HG02588 (cell line): ENCODE measurements around the gene ST8SIA6.
"Not testable (repeated sequence)": the region's sequence is repeated elsewhere in the genome, so short reads cannot be mapped to it uniquely, and the experiment has no call there.

Experiments
- ATAC-seq: cut with Tn5 transposase; IDR thresholded peaks from one replicate; pipeline ENCODE4 v1.9.1; 2021; ENCODE audit warnings: mild to moderate bottlenecking, moderate library complexity; ENCODE audit not compliant: unreplicated experiment

Gene ST8SIA6

DNA sequence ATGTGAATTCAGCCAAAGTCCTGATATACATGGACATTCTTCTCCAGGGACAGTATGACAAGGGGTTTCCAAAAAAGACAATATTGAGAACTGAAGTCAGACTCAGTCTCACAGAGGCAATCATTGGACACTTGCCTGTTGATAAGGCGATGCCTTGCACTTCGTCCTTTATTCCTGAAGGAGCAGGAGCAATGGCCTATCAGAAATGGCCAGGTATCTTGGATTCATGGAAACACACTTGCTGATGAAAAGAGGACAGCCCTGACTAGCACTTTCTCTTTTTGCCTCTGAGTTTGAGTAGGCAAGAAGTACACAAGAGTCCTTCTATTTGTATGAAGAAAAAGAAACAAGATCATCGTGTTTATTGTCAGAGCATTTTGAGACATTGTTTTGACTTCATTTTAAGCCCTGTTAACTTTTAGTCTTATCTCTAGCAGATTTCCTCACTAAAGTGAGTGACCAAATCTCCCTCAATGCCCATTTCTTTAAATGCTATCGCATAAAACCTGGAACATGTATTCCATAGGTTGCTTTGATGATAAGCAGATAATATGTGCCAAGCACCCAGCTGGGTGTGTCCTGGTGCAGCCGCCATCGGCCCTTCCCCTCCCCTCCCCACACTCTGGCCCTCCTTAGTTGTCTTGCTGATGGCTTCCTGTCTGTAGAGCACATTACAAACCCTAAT lies 26.6 kb downstream of the ST8SIA6 start:
- ATAC-seq: no peak

DNA sequence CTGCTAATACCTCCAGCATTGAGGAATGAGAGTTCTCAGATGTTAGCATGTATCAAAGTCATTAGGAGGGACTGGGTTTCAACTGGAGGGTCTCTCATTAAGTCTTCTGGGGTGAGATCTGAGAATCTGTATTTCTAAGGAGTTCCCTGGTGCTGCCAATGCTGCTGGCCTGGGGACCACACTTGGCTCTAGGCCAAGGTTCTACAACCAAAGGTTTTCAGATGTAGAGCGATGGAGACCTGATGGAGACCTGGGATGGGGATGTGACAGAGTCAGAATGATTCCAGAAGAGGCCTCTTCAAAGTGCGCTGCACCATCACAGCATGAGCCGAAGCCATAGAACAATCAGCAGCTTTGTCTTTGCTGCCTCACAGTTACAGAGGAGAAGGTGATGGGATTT lies 27.2 kb downstream of the ST8SIA6 start:
- no peak for ATAC-seq

DNA sequence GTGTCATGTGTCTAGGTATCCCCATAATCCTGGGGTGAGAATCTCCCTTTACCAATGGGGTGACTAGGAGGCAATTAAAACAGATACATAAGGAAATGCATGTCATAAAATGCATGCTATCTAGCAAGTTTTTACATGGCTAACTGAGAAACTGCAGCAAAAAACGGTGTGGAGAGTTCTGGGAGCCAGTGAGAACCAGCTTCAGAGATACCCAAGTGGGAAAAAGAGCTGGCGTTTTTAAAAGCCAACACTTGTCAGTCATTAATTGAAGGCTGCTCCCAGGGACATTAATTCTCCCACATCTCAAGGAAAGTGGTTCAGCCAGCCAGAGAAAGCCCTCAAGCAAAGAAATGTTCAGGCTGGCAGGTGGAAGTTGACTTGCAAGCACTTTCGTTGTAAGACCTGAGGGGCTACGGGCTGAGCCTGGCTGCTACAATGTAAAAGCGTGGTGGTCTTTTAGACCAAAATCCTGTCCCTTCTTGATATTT lies 28.1 kb downstream of the ST8SIA6 start:
- no peak for ATAC-seq

DNA sequence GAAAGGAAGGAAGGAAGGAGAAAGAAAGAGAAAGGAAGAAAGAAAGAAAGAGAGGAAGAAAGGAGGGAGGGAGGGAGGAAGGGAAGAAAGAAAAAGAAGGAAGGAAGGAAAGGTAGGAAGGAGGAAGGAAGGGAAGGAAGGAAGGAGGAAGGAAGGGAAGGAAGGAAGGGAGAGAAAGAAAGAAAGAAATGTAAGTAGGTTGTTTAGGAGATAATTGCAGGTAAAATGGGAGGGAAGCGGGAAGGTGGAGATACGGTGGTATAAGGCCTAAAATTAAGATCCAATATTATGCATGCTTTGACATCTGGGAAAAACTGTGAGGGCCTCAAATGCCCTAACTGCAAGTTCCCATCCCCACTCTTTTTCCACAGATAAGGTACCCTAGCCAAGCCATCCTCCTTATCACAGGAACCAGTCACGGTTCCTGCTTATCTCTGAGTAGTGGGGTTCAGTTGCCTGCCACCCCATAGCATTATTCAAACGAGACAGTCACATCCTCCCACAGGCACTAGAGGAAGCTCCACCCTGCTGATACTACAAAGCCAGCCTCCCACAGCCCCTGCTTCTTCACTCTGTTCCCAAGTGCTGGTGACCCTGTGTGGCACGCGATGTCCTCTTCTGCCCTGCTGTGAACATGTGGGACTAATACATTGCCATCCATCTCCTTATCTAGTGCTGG lies 28.7 kb downstream of the ST8SIA6 start:
- no peak for ATAC-seq

DNA sequence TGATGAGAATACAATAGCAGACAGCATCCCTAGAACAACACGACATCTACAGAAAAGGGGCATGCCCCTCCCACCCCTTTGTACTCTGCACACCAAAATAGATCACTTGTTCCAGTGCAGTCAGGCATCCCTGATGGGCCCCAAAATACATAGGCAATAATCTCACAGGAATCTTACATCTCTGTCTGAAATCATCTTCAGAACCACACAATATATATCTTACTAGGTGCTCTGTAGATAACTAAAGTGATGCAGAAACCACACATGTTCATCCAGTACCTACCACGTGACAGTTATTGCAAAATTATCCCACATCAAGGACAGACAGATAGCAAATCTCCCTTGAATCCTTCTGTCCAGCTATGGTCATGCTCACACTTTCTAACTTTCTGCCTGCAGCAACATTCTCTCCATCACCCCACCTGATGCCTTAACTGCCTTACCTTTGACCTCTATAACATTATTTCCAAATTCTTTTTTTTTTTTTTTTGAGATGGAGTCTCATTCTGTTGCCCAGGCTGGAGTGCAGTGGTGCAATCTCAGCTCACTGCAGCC lies 30.7 kb downstream of the ST8SIA6 start:
- no peak for ATAC-seq

DNA sequence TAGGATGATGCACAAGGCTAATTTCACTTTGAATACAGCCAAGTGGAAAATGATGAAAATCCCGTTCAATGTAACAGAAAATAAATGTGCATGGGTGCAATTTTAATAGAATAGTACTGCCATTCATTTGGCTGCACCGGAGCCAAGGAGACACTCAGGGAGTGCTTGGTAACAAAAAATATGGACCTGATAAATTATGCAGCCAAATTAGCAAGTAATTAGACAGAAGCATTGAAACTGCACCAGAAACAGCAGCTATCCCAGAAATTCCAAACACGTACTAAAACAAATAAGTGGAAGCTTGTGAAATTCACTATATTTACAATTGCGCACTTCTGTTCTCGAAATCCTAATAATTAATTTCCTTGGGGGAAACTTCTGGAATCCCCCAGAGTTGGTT lies 31.5 kb downstream of the ST8SIA6 start:
- no peak for ATAC-seq

DNA sequence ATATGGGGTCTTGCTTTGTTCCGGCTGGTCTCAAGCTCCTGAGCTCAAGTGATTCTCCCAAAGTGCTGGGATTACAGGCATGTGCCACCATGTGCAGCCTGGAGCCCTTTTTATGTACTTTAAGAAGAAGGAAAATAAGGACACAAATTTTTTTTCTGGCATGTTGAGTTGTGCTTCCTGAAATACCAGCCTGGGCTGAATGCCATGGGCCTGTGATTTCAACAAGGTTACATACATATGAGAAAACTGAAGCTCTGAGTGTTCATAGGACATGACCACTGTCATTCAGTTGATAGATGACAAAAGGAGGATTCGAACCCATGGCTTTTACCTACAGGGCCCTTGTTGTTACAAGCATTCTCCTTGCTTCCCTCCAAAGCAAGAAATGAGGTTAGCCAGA lies 36.1 kb downstream of the ST8SIA6 start:
- ATAC-seq: no peak

DNA sequence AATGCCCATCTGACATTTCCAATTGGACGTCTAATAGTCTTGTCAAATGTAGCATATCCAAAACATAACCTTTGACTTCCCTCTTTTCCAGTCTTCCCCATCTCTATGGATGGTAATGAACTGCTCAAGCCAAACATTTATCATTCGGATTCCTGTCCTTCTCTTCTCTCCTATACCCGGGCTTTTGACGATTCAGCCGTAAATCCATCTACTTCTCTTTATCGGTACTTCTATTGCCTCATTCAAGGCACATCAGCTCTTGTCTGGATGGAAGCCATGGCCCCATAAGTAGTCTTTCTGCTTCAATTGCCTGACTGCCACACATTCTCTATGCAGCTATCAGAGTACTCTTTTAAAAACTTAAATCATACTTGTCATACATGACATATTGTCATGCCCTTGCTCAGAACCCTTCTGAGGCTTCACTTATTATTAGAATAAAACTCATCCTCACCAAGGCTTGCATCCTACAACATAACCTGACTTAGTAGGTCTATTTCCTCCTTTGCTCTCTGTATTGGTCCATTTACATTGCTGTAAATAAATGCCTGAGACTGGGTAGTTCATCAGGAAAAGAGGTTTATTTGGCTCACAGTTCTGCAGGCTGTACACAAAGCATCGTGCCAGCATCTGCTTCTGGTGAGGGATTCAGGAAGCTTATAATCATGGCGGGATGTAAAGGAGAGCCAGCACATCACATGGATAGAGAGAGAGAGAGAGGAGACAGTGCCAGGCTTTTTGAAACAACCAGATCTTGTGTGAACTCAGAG lies 37.8 kb downstream of the ST8SIA6 start:
- no peak for ATAC-seq

DNA sequence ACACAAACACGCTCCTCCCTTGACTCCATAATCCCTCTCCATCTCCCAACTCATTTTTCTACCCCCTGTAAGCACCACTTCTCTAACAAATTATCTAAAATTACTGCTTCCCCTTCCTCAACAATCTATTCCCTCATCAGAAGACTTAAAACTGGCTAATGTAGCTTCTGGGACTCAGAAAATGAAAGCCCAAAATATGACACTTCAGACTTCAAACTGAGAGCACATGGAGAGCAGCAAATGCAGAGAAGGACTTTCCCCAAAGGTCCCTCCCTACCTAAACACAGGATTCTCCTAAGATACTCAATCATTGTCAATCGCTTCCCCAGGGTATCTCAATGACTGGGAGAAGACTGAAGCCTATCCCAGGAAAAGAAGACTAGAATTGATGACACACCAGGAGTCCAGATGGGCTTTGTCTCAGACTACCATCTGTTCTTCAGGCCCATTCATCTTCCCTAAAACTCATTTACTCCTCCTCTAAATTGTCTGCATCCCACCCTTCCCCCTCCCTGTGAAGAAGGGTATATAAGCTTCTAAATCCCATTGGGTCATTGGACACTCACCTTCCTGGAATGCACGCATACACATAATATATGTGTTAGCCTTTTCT lies 39.2 kb downstream of the ST8SIA6 start:
- no peak for ATAC-seq

DNA sequence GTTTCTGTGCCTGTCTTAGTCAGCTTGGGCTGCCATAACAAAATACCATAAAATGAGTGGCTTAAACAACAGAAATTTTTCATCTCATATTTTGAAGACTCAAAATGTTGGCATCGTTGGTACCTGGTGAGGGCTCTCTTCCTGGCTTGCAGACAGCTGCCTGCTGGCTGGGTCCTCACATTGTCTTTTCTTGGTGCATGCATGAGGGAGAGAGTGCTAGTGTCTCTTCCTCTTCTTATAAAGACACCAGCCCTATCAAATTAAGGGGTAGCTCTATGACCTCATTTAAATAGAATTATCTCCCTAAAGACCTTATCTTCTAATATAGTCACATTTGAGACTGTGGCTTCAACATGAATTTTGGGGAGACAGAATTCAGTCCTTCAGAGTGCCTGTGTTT lies 39.9 kb downstream of the ST8SIA6 start:
- no peak for ATAC-seq

DNA sequence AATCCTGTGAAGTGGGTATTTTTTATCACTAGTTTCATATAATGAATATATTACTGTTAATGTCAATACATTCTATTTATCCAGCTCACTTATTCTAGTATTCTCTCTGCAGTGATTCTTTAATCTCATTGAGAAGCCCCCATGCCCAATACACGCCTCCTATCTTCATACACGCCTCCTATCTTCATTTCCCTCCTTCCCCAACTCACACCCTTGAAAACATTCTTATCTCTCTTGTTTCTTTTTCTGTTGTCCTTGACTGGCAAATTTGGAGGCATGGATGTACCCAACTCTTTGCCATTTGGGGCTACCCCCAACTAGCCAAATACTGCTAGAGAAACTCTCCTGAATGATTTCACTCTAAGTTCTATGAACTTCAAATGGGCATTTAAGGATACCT lies 40.5 kb downstream of the ST8SIA6 start:
- no peak for ATAC-seq

DNA sequence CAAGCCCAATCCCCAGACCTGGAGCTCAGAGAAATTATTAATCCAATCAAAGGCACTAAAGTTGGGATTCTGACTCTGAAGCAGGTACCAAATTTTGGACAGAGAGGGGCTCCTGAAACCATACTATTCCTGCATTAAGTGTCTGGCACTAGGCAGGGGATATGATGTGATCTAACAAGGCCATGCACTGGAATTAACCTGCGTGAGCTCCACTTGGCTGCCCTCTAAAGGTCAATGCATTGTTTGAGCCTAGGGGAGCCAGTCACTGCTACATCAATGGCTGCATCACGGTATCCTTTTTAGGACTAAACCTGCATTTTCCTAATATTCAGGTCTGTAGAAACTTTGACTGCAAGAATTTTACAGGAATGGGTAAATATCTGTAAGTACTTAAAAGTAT lies 42.1 kb downstream of the ST8SIA6 start:
- no peak for ATAC-seq

DNA sequence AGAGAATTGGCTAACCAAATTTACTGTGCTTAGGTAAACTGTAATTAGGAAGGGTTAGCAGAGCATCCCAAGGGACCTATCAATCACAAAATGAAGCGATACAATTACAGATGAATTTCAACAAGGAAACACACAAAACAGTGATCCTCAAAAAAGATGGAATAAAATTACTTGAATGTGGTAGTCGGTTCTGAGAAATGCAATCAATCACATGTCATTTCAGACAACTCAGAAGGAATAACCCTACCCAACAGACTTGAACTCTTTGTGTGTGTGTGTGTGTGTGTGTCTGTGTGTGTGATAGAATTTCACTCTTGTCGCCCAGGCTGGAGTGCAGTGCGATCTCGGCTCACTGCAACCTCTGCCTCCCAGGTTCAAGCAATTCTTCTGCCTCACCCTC lies 43.5 kb downstream of the ST8SIA6 start:
- ATAC-seq: no peak

DNA sequence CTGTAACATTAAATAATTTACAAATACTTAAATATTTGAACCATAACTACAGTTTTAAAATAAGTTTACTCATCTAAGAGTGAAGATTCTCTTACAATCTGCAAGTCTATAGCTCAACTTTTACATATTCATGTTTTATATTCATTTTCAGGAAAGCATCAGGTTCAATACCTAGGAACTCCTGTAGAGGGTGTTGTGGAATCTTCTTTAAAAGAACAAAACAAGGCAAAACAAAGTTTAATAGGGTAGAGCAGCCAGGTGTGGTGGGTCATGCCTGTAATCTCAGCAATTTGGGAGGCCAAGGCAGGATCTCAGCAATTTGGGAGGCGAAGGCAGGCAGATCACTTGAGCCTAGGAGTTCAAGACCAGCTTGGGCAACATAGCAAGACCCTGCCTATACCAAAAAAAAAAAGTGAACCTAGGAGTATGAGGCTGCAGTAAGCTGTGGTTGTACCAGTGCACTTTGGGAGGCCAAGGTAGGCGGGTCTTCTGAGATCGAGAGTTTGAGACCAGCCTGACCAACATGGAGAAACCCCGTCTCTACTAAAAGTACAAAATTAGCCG lies 45.1 kb downstream of the ST8SIA6 start:
- no peak for ATAC-seq

DNA sequence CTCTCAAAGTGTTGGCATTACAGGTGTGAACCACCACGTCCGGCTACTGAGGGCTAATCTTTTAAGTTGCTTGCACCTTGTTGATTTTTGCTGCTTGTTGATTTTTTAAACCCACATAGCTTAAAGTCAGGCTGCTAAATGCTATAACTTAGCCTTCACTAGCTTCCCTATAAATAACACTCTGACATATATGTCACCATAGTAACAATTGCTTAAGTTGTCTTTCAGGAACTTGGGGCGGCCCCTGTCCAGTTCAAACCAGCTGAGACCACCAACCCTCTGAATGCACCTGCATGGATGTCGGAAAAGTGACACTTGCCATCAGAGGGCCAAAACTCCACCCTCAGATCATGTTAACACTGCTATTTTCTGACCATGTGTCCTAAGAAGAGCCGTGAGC lies 47.3 kb downstream of the ST8SIA6 start:
- no peak for ATAC-seq

DNA sequence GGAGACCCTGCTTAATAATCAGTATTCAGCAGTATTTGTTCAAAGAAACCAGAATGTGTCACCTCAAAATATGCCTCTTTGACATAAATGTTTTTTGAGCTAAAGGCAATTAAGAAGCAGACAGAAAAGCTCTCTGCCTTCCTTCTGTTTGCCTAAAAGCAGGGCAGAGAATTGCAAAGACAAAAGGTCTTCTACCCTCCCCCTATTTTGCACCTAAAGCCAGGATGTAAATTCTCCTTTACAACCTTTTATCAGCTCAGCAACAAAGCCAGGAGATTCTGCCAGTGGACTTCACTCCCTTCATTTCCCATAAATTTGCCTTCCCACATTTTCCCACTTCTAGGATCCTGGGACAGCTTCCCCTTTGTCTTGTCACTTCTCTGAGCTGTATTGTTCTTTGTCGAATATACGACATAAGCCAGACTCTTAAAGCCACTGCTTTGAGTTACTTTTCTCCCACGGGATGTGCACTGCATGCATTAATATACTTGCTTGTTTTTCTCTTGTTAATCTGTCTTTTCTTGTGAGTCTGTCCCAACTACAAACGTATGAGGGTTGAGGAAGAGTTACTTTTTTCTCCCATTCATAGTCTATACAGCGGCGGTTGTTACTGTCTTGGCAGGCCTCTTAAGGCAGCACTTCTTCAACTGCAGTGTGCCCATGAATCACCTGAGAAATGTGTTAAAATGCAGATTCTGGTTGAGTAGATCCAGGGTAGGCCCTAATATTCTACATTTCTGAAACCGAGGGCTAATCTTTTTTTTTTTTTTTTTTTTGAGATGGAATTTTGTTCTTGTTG lies 48.2 kb downstream of the ST8SIA6 start:
- no peak for ATAC-seq

DNA sequence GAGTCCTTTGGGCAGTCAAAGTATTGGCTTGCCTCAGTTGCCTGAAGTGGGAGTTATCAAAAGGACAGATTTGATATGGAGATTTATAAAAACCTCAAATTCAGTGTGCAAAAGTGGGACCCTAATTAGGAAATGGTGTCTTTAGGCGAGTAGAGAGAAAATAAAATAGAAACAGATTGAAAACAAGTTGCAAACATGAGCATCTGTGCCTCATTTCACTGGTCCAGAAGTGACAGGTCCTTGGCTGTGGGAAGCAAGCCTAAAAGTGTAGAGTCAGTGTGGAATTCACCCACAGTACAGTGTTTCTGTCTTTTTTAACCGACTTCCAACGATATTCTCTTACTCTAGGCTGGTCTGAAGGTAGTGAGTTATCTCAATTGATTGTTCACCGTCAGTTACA lies 51.2 kb downstream of the ST8SIA6 start:
- no peak for ATAC-seq

DNA sequence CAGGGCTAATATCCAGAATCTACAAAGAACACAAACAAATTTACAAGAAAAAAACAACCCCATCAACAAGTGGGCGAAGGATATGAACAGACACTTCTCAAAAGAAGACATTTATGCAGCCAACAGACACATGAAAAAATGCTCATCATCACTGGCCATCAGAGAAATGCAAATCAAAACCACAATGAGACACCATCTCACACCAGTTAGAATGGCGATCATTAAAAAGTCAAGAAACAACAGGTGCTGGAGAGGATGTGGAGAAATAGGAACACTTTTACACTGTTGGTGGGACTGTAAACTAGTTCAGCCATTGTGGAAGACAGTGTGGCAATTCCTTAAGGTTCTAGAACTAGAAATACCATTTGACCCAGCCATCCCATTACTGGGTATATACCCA lies 52.4 kb downstream of the ST8SIA6 start:
- ATAC-seq: not testable (repeated sequence)

DNA sequence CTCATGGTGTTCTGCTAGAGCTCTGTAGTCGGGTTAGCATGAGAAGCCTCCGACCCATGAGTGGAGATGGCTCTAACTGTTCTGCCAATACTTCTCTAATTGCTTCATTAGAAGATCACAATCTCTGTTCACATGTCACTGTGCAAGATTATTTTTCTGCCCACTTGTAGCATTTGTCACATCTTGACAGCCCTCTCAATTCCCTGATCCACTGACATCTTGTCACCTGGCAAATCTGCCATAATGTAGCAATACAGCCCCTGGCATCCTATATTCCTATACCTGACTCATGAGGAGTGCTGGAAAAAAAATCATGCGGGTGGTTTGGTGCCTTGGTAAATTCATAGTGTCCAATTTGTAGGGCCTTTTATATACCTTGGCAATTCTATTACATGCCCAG lies 58.4 kb downstream of the ST8SIA6 start:
- ATAC-seq: no peak

DNA sequence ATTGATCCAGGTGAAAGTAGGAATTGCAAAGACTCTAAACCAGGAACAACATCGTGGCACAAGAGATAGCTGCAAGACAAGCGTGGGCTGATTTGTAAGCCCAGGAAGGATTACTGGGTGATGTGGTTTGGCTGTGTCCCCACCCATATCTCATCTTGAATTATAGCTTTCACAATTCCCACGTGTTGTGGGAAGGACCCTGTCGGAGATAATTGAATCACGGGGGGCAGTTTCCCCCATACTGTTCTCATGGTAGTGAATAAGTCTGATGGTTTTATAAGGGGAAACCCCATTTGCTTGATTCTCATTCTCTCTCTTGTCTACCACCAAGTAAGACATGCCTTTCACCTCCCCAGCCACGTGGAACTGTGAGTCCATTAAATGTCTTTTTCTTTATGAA lies 59.5 kb downstream of the ST8SIA6 start:
- ATAC-seq: no peak
